ENCODE results near the gene GYPA.
"Not testable (repeated sequence)": the region's sequence is repeated elsewhere in the genome, so short reads cannot be mapped to it uniquely, and the experiment has no call there.

GYPA gene

GRCh38 chr4:144140594-144141295 lies at the start of gene GYPA:
GYPA (minus strand) TSS chr4:144140718; CDS start chr4:144140635, 83 bp downstream.
- DNase-seq, result not testable (repeated sequence)

GRCh38 chr4:144190009-144190408 lies 49.5 kb upstream of the GYPA start:
- no peak for DNase-seq

GRCh38 chr4:144189121-144189520 lies 48.6 kb upstream of the GYPA start:
- no peak for DNase-seq

- DNase-seq, result no peak
These were observed 44.6 kb upstream of the GYPA start for GRCh38 chr4:144185086-144185485.

- no peak for DNase-seq
These were observed 42.6 kb upstream of the GYPA start for GRCh38 chr4:144183165-144183564.

GRCh38 chr4:144181391-144181790 lies 40.9 kb upstream of the GYPA start:
- no peak for DNase-seq

GRCh38 chr4:144179152-144179739 lies 38.7 kb upstream of the GYPA start:
- no peak for DNase-seq

GRCh38 chr4:144178414-144178813 lies 37.9 kb upstream of the GYPA start:
- no peak for DNase-seq

GRCh38 chr4:144176476-144176875 lies 36.0 kb upstream of the GYPA start:
- DNase-seq, result no peak

GRCh38 chr4:144174401-144175067 lies 34.0 kb upstream of the GYPA start:
- DNase-seq, result peak; percentile 26

GRCh38 chr4:144171697-144172096 lies 31.2 kb upstream of the GYPA start:
- no peak for DNase-seq

GRCh38 chr4:144169211-144169610 lies 28.7 kb upstream of the GYPA start:
- DNase-seq, result no peak

- DNase-seq, result no peak
These were observed 13.5 kb upstream of the GYPA start for GRCh38 chr4:144154044-144154443.

- DNase-seq, result peak; percentile 29
These were observed 2.3 kb upstream of the GYPA start for GRCh38 chr4:144142690-144143326.

- DNase-seq, result no peak
These were observed 975 bp upstream of the GYPA start for GRCh38 chr4:144141493-144141892.

GRCh38 chr4:144139991-144140390 lies 527 bp downstream of the GYPA start:
- not testable (repeated sequence) for DNase-seq

GRCh38 chr4:144139547-144139946 lies 971 bp downstream of the GYPA start:
- not testable (repeated sequence) for DNase-seq

GRCh38 chr4:144138239-144138638 lies 2.3 kb downstream of the GYPA start:
- DNase-seq, result not testable (repeated sequence)

GRCh38 chr4:144137137-144137931 lies 3.2 kb downstream of the GYPA start:
- DNase-seq, result not testable (repeated sequence)

- not testable (repeated sequence) for DNase-seq
These were observed 4.3 kb downstream of the GYPA start for GRCh38 chr4:144136189-144136588.

- not testable (repeated sequence) for DNase-seq
These were observed 10.4 kb downstream of the GYPA start for GRCh38 chr4:144130167-144130566.

GRCh38 chr4:144129336-144129875 lies 11.1 kb downstream of the GYPA start:
- not testable (repeated sequence) for DNase-seq

All from DMS153 (cell line).